ENCODE data around the gene CEACAM16. TPM values are rescaled to one million over a fixed set of nuclear protein-coding genes. Genes with fewer than 3 reads are reported as not detected.

Gene CEACAM16
- total RNA-seq, 1 experiment from 2014 or later: not detected

DNA sequence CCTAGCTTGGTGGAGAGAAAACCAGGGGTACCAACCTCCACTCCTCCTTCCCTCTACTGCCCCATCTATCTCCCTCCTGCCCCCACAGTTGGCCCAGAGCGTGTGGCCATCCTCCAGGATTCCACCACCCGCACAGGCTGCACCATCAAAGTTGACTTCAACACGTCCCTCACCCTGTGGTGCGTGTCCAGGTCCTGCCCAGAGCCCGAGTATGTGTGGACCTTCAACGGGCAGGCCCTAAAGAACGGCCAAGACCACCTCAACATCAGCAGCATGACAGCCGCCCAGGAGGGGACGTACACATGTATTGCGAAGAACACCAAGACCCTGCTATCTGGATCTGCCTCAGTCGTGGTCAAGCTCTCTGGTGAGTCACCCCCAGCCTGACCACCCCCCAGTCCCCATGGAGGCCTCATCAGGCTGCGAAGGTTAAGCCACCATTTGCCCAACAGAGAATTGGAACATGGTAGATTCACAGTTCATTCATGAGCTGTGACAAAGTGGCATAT is 6.6 kb downstream of the CEACAM16 start:
- BruUV-seq (replicated peaks): no TSS peak
- H3K79me2 ChIP-seq (ENCODE audit: low read depth): no peaks in the 10 kb centered on the region
- no peak overlapping the region for H3K4me3 ChIP-seq
- ChIA-PET CTCF (interaction anchor here (0.6 kb wide), 1 partner anchor 200 kb away, joined by 14 read pairs; no protein-coding TSS in a partner anchor), POLR2A (ENCODE audit: unreplicated experiment) (interaction anchor here (0.5 kb wide), 1 partner anchor 69 kb away, joined by 6 read pairs; no protein-coding TSS in a partner anchor)
- no peaks in the 10 kb centered on the region for H3K27me3 ChIP-seq (ENCODE audit: insufficient read depth, low read depth)
- H3K36me3 ChIP-seq (ENCODE audit: low read depth): no peaks in the 10 kb centered on the region
- no peaks in the 10 kb centered on the region for H3K9me2 ChIP-seq (ENCODE audit: insufficient read depth)
- peaks cover 3% of the 10 kb centered on the region; the same call in 1 of the 2 replicates for H3F3A ChIP-seq (ENCODE audit: insufficient read depth, low read depth)
- H2AFZ ChIP-seq: no peak overlapping the region
- no peaks in the 10 kb centered on the region for H3K9me3 ChIP-seq (ENCODE audit: insufficient read depth, low read depth)
- intact Hi-C loops (cut with micrococcal nuclease; ENCODE audit: unreplicated experiment): no loop called here
- no peak for TF ChIP-seq EZH2 (IDR thresholded peaks at IDR 0.05; ENCODE audit: low read depth)
- TF ChIP-seq, protein P1, sequence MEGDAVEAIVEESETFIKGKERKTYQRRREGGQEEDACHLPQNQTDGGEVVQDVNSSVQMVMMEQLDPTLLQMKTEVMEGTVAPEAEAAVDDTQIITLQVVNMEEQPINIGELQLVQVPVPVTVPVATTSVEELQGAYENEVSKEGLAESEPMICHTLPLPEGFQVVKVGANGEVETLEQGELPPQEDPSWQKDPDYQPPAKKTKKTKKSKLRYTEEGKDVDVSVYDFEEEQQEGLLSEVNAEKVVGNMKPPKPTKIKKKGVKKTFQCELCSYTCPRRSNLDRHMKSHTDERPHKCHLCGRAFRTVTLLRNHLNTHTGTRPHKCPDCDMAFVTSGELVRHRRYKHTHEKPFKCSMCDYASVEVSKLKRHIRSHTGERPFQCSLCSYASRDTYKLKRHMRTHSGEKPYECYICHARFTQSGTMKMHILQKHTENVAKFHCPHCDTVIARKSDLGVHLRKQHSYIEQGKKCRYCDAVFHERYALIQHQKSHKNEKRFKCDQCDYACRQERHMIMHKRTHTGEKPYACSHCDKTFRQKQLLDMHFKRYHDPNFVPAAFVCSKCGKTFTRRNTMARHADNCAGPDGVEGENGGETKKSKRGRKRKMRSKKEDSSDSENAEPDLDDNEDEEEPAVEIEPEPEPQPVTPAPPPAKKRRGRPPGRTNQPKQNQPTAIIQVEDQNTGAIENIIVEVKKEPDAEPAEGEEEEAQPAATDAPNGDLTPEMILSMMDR (conservative IDR thresholded peaks at IDR 0.05): no peak
- no peak overlapping the region for H3K4me2 ChIP-seq
- H3K4me1 ChIP-seq (replicated peaks; ENCODE audit: insufficient read depth): no peaks in the 10 kb centered on the region
- H3K27ac ChIP-seq: no peak overlapping the region
- no peak for DNase-seq
- no peaks in the 10 kb centered on the region for H4K20me1 ChIP-seq (ENCODE audit: insufficient read depth)

GRCh38 chr19:44706506-44707236 is 7.7 kb downstream of the CEACAM16 start:
- DNase-seq: no peak
- TF ChIP-seq, protein P1 (conservative IDR thresholded peaks at IDR 0.05): no peak
- TF ChIP-seq EZH2 (IDR thresholded peaks at IDR 0.05; ENCODE audit: low read depth): no peak
- no TSS peak for BruUV-seq (replicated peaks)
- Histone ChIP-seq H3K36me3 (ENCODE audit: low read depth) (no peaks in the 10 kb centered on the region), H3K4me2 (no peak overlapping the region), H3K27ac (no peak overlapping the region), H3K79me2 (ENCODE audit: low read depth) (no peaks in the 10 kb centered on the region), H3K4me1 (replicated peaks; ENCODE audit: insufficient read depth) (no peaks in the 10 kb centered on the region), H3K4me3 (no peak overlapping the region), H3K9me3 (ENCODE audit: insufficient read depth, low read depth) (no peaks in the 10 kb centered on the region), H2AFZ (no peak overlapping the region), H3K27me3 (ENCODE audit: insufficient read depth, low read depth) (no peaks in the 10 kb centered on the region), H4K20me1 (ENCODE audit: insufficient read depth) (no peaks in the 10 kb centered on the region), H3K9me2 (ENCODE audit: insufficient read depth) (no peaks in the 10 kb centered on the region), H3F3A (ENCODE audit: insufficient read depth, low read depth) (no peaks in the 10 kb centered on the region; the same call in 1 of the 2 replicates)
- ChIA-PET CTCF (no interaction called here), POLR2A (ENCODE audit: unreplicated experiment) (no interaction called here)
- intact Hi-C loops (cut with micrococcal nuclease; ENCODE audit: unreplicated experiment): no loop called here

DNA sequence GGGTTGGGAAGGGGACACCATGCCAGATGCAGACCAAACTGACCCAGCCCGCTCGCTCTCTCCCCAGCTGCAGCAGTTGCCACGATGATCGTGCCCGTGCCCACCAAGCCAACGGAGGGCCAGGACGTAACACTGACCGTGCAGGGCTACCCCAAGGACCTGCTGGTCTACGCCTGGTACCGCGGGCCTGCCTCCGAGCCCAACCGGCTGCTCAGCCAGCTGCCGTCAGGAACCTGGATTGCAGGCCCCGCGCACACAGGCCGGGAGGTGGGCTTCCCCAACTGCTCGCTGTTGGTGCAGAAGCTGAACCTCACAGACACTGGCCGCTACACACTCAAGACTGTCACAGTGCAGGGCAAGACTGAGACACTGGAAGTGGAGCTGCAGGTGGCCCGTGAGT is 8.8 kb downstream of the CEACAM16 start:
- Histone ChIP-seq H3K4me1 (replicated peaks; ENCODE audit: insufficient read depth) (no peaks in the 10 kb centered on the region), H3F3A (ENCODE audit: insufficient read depth, low read depth) (no peaks in the 10 kb centered on the region; the same call in 1 of the 2 replicates), H3K27ac (no peak overlapping the region), H3K36me3 (ENCODE audit: low read depth) (no peaks in the 10 kb centered on the region), H3K27me3 (ENCODE audit: insufficient read depth, low read depth) (no peaks in the 10 kb centered on the region), H3K4me3 (no peak overlapping the region), H3K9me2 (ENCODE audit: insufficient read depth) (no peaks in the 10 kb centered on the region), H3K4me2 (no peak overlapping the region), H2AFZ (no peak overlapping the region), H3K79me2 (ENCODE audit: low read depth) (no peaks in the 10 kb centered on the region), H3K9me3 (ENCODE audit: insufficient read depth, low read depth) (no peaks in the 10 kb centered on the region), H4K20me1 (ENCODE audit: insufficient read depth) (no peaks in the 10 kb centered on the region)
- TF ChIP-seq, protein P1 (conservative IDR thresholded peaks at IDR 0.05): no peak
- TF ChIP-seq EZH2 (IDR thresholded peaks at IDR 0.05; ENCODE audit: low read depth): no peak
- POLR2A ChIA-PET (ENCODE audit: unreplicated experiment): no interaction called here
- intact Hi-C loops (cut with micrococcal nuclease; ENCODE audit: unreplicated experiment): no loop called here
- CTCF ChIA-PET: no interaction called here
- BruUV-seq (replicated peaks): no TSS peak
- DNase-seq: no peak
